Common myeloid progenitor, CD34-positive (primary cell): ENCODE results near the gene SH2D3A.
"Not testable (repeated sequence)": the region's sequence is repeated elsewhere in the genome, so short reads cannot be mapped to it uniquely, and the experiment has no call there.

Experiments
- CTCF ChIA-PET: fragments of 350-600 bp; sonication (Branson Sonifier 250); formaldehyde crosslinking; loops from one replicate; lab custom pipeline; 2021; ENCODE audit warnings: antibody characterized with exemption; lab: Charles Lee
- POLR2A ChIA-PET: fragments of 350-600 bp; sonication (Branson Sonifier 250); formaldehyde crosslinking; loops from one replicate; lab custom pipeline; 2021; ENCODE audit warnings: antibody characterized with exemption; lab: Charles Lee
- DNase-seq, 3 donors: peaks; one replicate each; pipeline versions ENCODE4 v3.0.0 to v3.0.0-alpha.2; 2013
- H3K27ac ChIP-seq, 2 experiments: 1 replicate in 1 of 2; 2 replicates in 1 of 2; pipeline ENCODE4 v1.7.0; 2013; ENCODE audit warnings: inconsistent platforms in 2 of 2, low read length in 2 of 2, mild to moderate bottlenecking in 2 of 2, low read depth in 1 of 2, moderate library complexity in 1 of 2; ENCODE audit not compliant: severe bottlenecking in 2 of 2, insufficient read depth in 1 of 2, poor library complexity in 1 of 2
- H3K27me3 ChIP-seq, 5 experiments: replicated peaks in 2 of 5; 1 replicate in 3 of 5; 2 replicates in 2 of 5; pipeline versions ENCODE4 v1.6.1 to v1.7.0; 2013; ENCODE audit warnings: low read length in 4 of 5, mild to moderate bottlenecking in 2 of 5, moderate library complexity in 2 of 5, inconsistent platforms in 1 of 5; ENCODE audit not compliant: insufficient read depth in 5 of 5, control insufficient read depth in 4 of 5
- H3K36me3 ChIP-seq, 4 experiments: 1 replicate in 2 of 4; 2 replicates in 2 of 4; pipeline versions ENCODE4 v1.6.1 to v1.7.0; 2013; ENCODE audit warnings: low read length in 3 of 4, control low read depth in 1 of 4, mild to moderate bottlenecking in 1 of 4; ENCODE audit not compliant: control insufficient read depth in 4 of 4, insufficient read depth in 4 of 4
- H3K4me1 ChIP-seq, 4 experiments: 1 replicate in 3 of 4; 2 replicates in 1 of 4; pipeline versions ENCODE4 v1.6.1 to v1.7.1; 2013; ENCODE audit warnings: low read length in 3 of 4, mild to moderate bottlenecking in 3 of 4, control low read depth in 1 of 4, inconsistent platforms in 1 of 4, moderate library complexity in 1 of 4; ENCODE audit not compliant: control insufficient read depth in 4 of 4, insufficient read depth in 4 of 4; ENCODE audit errors: control extremely low read depth in 1 of 4
- H3K4me3 ChIP-seq, 7 experiments: 1 replicate in 4 of 7; 2 replicates in 3 of 7; pipeline versions ENCODE4 v1.5.1 to v1.7.0; 2013; ENCODE audit warnings: mild to moderate bottlenecking in 7 of 7, low read length in 6 of 7, moderate library complexity in 6 of 7, inconsistent platforms in 2 of 7, low read depth in 2 of 7, control low read depth in 1 of 7; ENCODE audit not compliant: insufficient read depth in 4 of 7, control insufficient read depth in 1 of 7; ENCODE audit errors: extremely low read depth in 1 of 7
- H3K9me3 ChIP-seq, 5 experiments: 1 replicate in 4 of 5; 2 replicates in 1 of 5; pipeline versions ENCODE4 v1.6.1 to v1.7.1; 2013; ENCODE audit warnings: low read length in 4 of 5, mild to moderate bottlenecking in 2 of 5, inconsistent platforms in 1 of 5, low read depth in 1 of 5, moderate library complexity in 1 of 5; ENCODE audit not compliant: control insufficient read depth in 4 of 5, insufficient read depth in 2 of 5; ENCODE audit errors: control extremely low read depth in 1 of 5
- WGBS: methylation state at CpG from one replicate; pipeline ENCODE4 v1.1.5; 2013; ENCODE audit not compliant: insufficient coverage; 5-methylcytosine and 5-hydroxymethylcytosine counted together

SH2D3A gene

DNA sequence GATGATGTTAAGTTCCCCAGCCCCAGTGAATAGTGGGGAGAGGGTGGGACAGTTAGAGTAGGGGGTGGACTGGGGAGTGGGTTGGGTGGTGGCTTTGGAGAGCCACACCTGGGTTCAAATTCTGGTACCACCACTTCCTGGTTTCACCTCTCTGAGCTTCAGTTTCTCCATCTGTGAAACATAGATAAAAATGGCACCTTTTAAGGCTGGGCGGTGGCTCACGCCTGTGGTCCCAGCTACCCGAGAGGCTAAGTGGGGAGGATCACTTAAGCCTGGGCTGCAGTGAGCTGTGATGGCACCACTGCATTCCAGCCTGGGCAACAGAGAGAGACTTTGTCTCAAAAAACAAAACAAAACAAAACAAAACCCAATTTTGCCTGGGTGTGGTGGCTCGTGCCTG is 11.2 kb upstream of the SH2D3A start:
- WGBS, result no CpG with 5 or more reads among the region's 4 CpGs
- Histone ChIP-seq H3K36me3 (peaks cover 0 to 40% (median 17%) of the 10 kb centered on the region in 4 experiments), H3K27ac (peak overlapping the region in 1 of 2 experiments; percentile 23), H3K27me3 (no peaks in the 10 kb centered on the region), H3K4me3 (no peak overlapping the region), H3K9me3 (no peaks in the 10 kb centered on the region), H3K4me1 (peaks cover 4 to 25% (median 20%) of the 10 kb centered on the region in 4 experiments)
- POLR2A ChIA-PET, result interaction anchor here (1.0 kb wide), 1 partner anchor 90 kb away, joined by 3 read pairs; no protein-coding TSS in a partner anchor
- CTCF ChIA-PET, result interaction anchor here (0.6 to 2.6 kb wide), 2 partner anchors 24 to 1786 kb away, joined by 3 to 10 read pairs; no protein-coding TSS in a partner anchor
- DNase-seq, result no peak

DNA sequence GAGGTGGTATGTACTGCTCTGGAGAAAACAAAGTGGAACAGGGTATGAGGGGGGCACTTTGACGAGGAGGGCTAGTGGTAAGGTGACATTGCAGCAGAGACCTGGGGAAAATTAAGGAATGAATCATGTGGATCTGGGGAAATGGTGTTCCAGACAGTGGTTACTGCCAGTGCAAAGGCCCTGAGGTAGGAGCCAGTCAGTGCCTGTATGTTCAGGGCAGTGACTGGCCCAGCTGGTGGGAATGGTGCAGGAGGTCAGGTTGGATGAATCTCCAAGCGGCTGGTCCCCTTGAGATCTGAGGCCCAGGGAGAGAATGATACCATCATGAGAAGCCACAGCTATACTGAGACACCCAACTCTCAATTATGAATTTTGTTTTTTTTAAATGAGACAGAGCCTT is 10.2 kb upstream of the SH2D3A start:
- POLR2A ChIA-PET, result no interaction called here

DNA sequence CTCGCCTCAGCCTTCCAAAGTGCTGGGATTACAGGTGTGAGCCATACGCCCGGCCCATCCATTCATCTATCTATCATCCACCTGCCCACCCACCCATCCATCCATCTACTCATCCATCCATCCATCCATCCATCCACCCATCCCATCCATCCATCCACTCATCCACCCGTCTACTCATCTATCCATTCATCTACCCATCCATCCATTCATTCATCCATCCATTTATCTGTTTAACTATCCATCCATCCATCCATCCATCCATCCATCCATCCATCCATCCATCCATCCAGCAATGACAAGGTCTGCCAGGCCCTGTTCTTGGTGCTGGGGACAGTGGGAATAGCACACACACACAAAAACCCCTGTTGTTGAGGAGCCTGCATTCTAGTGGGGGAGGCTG is 9.8 kb upstream of the SH2D3A start:
- WGBS, result 96% methylated on average over 4 of the region's 4 CpGs
- peaks cover 4 to 34% (median 24%) of the 10 kb centered on the region in 4 experiments for H3K4me1 ChIP-seq
- no peak overlapping the region for H3K4me3 ChIP-seq
- peaks cover 0 to 37% (median 17%) of the 10 kb centered on the region in 4 experiments for H3K36me3 ChIP-seq
- DNase-seq, result no peak
- H3K9me3 ChIP-seq, result no peaks in the 10 kb centered on the region
- H3K27ac ChIP-seq, result peak overlapping the region in 1 of 2 experiments; percentile 34
- ChIA-PET POLR2A (no interaction called here), CTCF (no interaction called here)
- no peaks in the 10 kb centered on the region for H3K27me3 ChIP-seq

More for the DNA sequence above, 10.2 kb upstream of the SH2D3A start:
- Histone ChIP-seq H3K4me1 (peaks cover 4 to 34% (median 24%) of the 10 kb centered on the region in 4 experiments), H3K27me3 (no peaks in the 10 kb centered on the region), H3K4me3 (no peak overlapping the region), H3K36me3 (peaks cover 0 to 37% (median 17%) of the 10 kb centered on the region in 4 experiments), H3K9me3 (no peaks in the 10 kb centered on the region), H3K27ac (peak overlapping the region in 1 of 2 experiments; percentile 34)
- DNase-seq, result no peak
- WGBS, result 96% methylated on average over 2 of the region's 2 CpGs
- CTCF ChIA-PET, result no interaction called here

DNA sequence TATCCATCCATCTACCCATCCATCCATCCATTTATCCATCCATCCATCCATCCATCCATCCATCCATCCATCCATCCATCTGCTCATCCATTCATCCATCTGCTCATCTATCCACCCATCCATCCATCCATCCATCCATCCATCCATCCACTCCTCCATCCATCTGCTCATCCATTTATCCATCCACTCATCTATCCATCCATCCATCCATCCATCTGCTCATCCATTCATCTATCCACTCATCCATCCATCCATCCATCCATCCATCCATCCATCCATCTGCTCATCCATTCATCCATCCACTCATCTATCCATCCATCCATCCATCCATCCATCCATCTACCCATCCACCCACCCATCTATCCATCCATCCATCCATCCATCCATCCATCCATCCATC is 8.8 kb upstream of the SH2D3A start:
- not testable (repeated sequence) for H3K9me3 ChIP-seq, DNase-seq, H3K4me3 ChIP-seq, H3K27me3 ChIP-seq, H3K27ac ChIP-seq
- CTCF ChIA-PET, result interaction anchor here (1.3 to 9.5 kb wide), 3 partner anchors 9 to 26 kb away, joined by 3 to 92 read pairs (median 31); no protein-coding TSS in a partner anchor
- POLR2A ChIA-PET, result interaction anchor here (4.3 kb wide), 1 partner anchor 26 kb away, joined by 65 read pairs; no protein-coding TSS in a partner anchor
- H3K36me3 ChIP-seq, result peaks cover 0 to 30% (median 12%) of the 10 kb centered on the region in 4 experiments
- peaks cover 4 to 36% (median 25%) of the 10 kb centered on the region in 4 experiments for H3K4me1 ChIP-seq

DNA sequence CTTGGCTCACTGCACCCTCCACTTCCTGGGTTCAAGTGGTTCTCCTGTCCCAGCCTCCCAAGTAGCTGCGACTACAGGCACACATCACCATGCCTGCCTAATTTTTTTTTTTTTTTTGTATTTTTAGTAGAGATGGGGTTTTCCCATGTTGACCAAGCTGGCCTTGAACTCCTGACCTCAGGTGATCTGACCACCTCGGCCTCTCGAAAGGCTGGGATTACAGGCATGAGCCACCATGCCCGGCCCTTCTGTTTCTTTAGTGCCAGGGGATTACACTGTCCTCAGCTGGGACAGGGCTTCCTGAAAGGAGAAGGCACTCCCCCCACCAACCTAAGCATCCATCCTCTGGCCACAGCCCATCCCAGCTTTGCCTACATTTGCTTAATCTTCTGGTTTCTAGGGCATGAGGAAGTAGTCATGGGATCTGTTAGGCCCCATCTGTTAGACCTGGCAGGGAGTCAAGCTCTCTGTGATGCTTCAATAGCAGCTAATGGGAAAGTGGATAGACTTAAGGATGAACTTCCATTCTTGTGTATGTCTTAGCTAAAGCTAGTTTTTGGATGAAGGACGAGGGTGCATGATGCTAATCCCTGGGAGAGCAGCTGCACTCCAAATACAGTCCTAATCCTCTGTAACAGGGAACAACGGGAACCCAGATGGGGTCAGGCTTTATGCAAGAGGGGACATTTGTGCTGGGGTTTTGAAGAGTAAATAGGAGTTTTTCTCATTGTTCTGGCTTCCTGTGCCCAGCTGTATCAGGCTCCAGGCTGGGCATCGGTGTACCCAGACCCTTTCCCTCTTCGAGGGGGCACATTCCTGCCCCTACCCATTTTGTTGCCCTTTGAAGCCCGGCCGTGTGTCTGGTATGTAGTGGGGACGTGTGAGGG is 7.8 kb upstream of the SH2D3A start:
- Histone ChIP-seq H3K27ac (peak overlapping the region in 1 of 2 experiments; percentile 25), H3K36me3 (peaks cover 0 to 28% (median 9%) of the 10 kb centered on the region in 4 experiments), H3K4me1 (peaks cover 4 to 36% (median 25%) of the 10 kb centered on the region in 4 experiments), H3K27me3 (no peaks in the 10 kb centered on the region), H3K9me3 (no peaks in the 10 kb centered on the region), H3K4me3 (peak overlapping the region in 2 of 7 experiments; percentile 8 to 52)
- 93% methylated on average over 9 of the region's 11 CpGs for WGBS
- ChIA-PET CTCF (interaction anchor here (1.3 to 9.5 kb wide), 3 partner anchors 10 to 27 kb away, joined by 3 to 92 read pairs (median 31); no protein-coding TSS in a partner anchor), POLR2A (interaction anchor here (1.2 to 4.3 kb wide), 2 partner anchors 18 to 27 kb away, joined by 4 to 65 read pairs; no protein-coding TSS in a partner anchor)
- peak; percentile 39 to 92 (median 88) for DNase-seq

DNA sequence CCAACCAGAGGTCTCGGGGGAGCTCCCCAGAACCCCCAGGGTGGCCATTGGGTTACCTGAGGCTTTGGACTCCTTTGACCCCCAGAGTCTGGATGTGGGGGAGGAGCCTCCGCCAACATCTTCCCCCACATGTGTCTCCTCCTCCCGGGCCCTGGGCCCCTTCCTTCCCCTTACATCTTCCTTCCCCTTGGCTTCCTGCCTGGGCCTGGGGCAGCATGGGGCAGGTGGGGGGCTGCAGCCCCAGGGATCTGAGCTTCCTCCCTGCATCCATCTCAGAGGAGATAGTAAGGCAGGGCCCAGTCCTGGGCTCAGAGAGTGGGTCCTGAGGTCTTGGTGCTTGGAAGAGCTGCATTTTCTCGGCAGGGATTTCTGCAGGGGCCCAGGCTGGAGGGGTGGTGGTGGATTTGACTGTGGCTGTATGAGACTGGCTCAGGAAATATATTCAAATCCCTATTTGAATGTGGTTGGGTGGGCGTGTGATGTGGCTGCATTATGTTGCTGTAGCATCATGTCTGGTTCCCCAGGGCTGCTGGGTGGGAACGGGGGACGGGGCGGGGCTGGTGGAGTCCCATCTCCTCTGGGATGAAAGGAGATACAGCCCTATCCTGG is 6.2 kb upstream of the SH2D3A start:
- peak; percentile 43 to 80 (median 77) for DNase-seq
- peak overlapping the region; percentile 75 to 90 for H3K27ac ChIP-seq

More for the DNA sequence above, 6.2 kb upstream of the SH2D3A start:
- CTCF ChIA-PET, result interaction anchor here (0.9 to 9.5 kb wide), 11 partner anchors 8 to 90 kb away, joined by 3 to 92 read pairs (median 8); partner anchors contain the start of gene GPR108
- H3K4me3 ChIP-seq, result peak overlapping the region; percentile 89 to 99 (median 93)
- POLR2A ChIA-PET, result interaction anchor here (0.9 to 4.3 kb wide), 3 partner anchors 9 to 58 kb away, joined by 4 to 65 read pairs (median 5); no protein-coding TSS in a partner anchor
- peaks cover 4 to 34% (median 25%) of the 10 kb centered on the region in 4 experiments for H3K4me1 ChIP-seq
- peaks cover 0 to 26% (median 9%) of the 10 kb centered on the region in 4 experiments for H3K36me3 ChIP-seq
- WGBS, result 0% methylated on average over 3 of the region's 8 CpGs
- no peaks in the 10 kb centered on the region for H3K9me3 ChIP-seq
- H3K27me3 ChIP-seq, result no peaks in the 10 kb centered on the region
